BLaER1 (cell line): ENCODE data around the gene CDK6.

Experiments used
- H3K27ac ChIP-seq: shearing (Covaris generic); formaldehyde crosslinking; 2 replicates; pipeline ENCODE4 v1.8.1; 2022
- H3K27me3 ChIP-seq: shearing (Covaris generic); formaldehyde crosslinking; 2 replicates; pipeline ENCODE4 v1.8.1; 2022
- H3K36me3 ChIP-seq: shearing (Covaris generic); formaldehyde crosslinking; 2 replicates; pipeline ENCODE4 v1.8.1; 2022
- H3K4me1 ChIP-seq: shearing (Covaris generic); formaldehyde crosslinking; 2 replicates; pipeline ENCODE4 v1.8.1; 2022
- H3K4me2 ChIP-seq: shearing (Covaris generic); formaldehyde crosslinking; 2 replicates; pipeline ENCODE4 v1.8.1; 2022
- H3K4me3 ChIP-seq: shearing (Covaris generic); formaldehyde crosslinking; 2 replicates; pipeline ENCODE4 v1.8.1; 2022
- H3K9ac ChIP-seq: shearing (Covaris generic); formaldehyde crosslinking; 2 replicates; pipeline ENCODE4 v1.8.1; 2022
- H3K9me3 ChIP-seq: shearing (Covaris generic); formaldehyde crosslinking; 2 replicates; pipeline ENCODE4 v1.8.1; 2022
- H4K20me1 ChIP-seq: shearing (Covaris generic); formaldehyde crosslinking; 2 replicates; pipeline ENCODE4 v1.8.1; 2022
- Cebpa-rat ChIP-seq: shearing (Covaris generic); IDR thresholded peaks from 2 replicates; pipeline ENCODE4 v1.8.1; 2022

The CDK6 gene

GRCh38 chr7:92684274-92684673 is 152.1 kb downstream of the CDK6 start:
- Histone ChIP-seq H3K4me3 (no peak overlapping the region), H3K9ac (no peak overlapping the region), H3K4me2 (peak overlapping the region; percentile 31), H3K27me3 (no peaks in the 10 kb centered on the region), H3K27ac (no peak overlapping the region; the same call in 1 of the 2 replicates), H3K4me1 (peaks cover 24% of the 10 kb centered on the region), H3K36me3 (peaks cover 23% of the 10 kb centered on the region), H3K9me3 (0 out of 2 replicates have a peak, but pooled peaks cover 4% of the 10 kb centered on the region), H4K20me1 (no peaks in the 10 kb centered on the region)
- TF ChIP-seq Cebpa-rat, result no peak

GRCh38 chr7:92682903-92683539 is 153.4 kb downstream of the CDK6 start:
- H3K9me3 ChIP-seq, result peaks cover 4% of the 10 kb centered on the region; the same call in 1 of the 2 replicates
- no peaks in the 10 kb centered on the region for H4K20me1 ChIP-seq
- H3K4me2 ChIP-seq, result no peak overlapping the region
- no peak overlapping the region for H3K27ac ChIP-seq
- no peak overlapping the region for H3K9ac ChIP-seq
- no peak overlapping the region for H3K4me3 ChIP-seq
- peaks cover 17% of the 10 kb centered on the region for H3K36me3 ChIP-seq
- no peaks in the 10 kb centered on the region for H3K27me3 ChIP-seq
- no peak for TF ChIP-seq Cebpa-rat
- peaks cover 36% of the 10 kb centered on the region for H3K4me1 ChIP-seq

GRCh38 chr7:92682330-92682729 is 154.0 kb downstream of the CDK6 start:
- H4K20me1 ChIP-seq, result no peaks in the 10 kb centered on the region
- H3K4me2 ChIP-seq, result no peak overlapping the region
- H3K4me1 ChIP-seq, result peaks cover 36% of the 10 kb centered on the region
- H3K27me3 ChIP-seq, result no peaks in the 10 kb centered on the region
- no peak overlapping the region for H3K4me3 ChIP-seq
- H3K9ac ChIP-seq, result no peak overlapping the region
- H3K9me3 ChIP-seq, result peaks cover 4% of the 10 kb centered on the region; the same call in 1 of the 2 replicates
- TF ChIP-seq Cebpa-rat, result no peak
- 0 out of 2 replicates have a peak overlapping the region, but pooled peaks have one; percentile 11 for H3K27ac ChIP-seq
- H3K36me3 ChIP-seq, result peaks cover 17% of the 10 kb centered on the region

GRCh38 chr7:92681633-92682032 is 154.7 kb downstream of the CDK6 start:
- no peak overlapping the region for H3K27ac ChIP-seq
- H3K4me3 ChIP-seq, result no peak overlapping the region
- H3K4me2 ChIP-seq, result no peak overlapping the region
- peaks cover 36% of the 10 kb centered on the region for H3K4me1 ChIP-seq
- TF ChIP-seq Cebpa-rat, result no peak
- H4K20me1 ChIP-seq, result no peaks in the 10 kb centered on the region
- no peak overlapping the region for H3K9ac ChIP-seq
- no peaks in the 10 kb centered on the region for H3K27me3 ChIP-seq
- H3K36me3 ChIP-seq, result peaks cover 17% of the 10 kb centered on the region
- peaks cover 4% of the 10 kb centered on the region; the same call in 1 of the 2 replicates for H3K9me3 ChIP-seq

DNA sequence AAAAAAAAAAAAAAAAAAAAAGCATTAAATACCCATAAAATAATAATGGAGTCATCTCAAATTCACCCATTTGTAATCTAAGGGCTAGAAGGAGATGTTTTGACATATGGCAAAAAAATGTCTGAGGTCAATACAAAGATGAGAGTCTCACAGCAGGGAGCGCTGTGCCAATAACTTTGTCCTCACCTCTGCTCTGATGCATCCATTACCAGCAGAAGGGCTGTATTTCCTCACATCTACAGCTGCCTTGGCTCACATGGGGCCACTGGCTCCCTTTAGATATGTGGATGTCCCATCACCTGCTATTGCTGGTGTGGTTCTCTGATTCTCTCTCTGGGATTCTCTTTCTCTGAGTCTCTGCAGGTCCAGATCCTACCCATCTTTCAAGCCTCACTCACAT is 155.9 kb downstream of the CDK6 start:
- peaks cover 39% of the 10 kb centered on the region for H3K4me1 ChIP-seq
- no peak for TF ChIP-seq Cebpa-rat
- H3K4me3 ChIP-seq, result no peak overlapping the region
- H3K4me2 ChIP-seq, result no peak overlapping the region
- peaks cover 17% of the 10 kb centered on the region for H3K36me3 ChIP-seq
- no peak overlapping the region for H3K9ac ChIP-seq
- no peak overlapping the region for H3K27ac ChIP-seq
- peaks cover 4% of the 10 kb centered on the region; the same call in 1 of the 2 replicates for H3K9me3 ChIP-seq
- H4K20me1 ChIP-seq, result no peaks in the 10 kb centered on the region
- H3K27me3 ChIP-seq, result no peaks in the 10 kb centered on the region

GRCh38 chr7:92678291-92678920 is 158.0 kb downstream of the CDK6 start:
- H3K36me3 ChIP-seq, result peaks cover 17% of the 10 kb centered on the region
- peaks cover 42% of the 10 kb centered on the region for H3K4me1 ChIP-seq
- peak overlapping the region; percentile 38; the same call in 1 of the 2 replicates for H3K27ac ChIP-seq
- peaks cover 4% of the 10 kb centered on the region; the same call in 1 of the 2 replicates for H3K9me3 ChIP-seq
- H3K9ac ChIP-seq, result no peak overlapping the region
- peak overlapping the region; percentile 42 for H3K4me2 ChIP-seq
- H3K4me3 ChIP-seq, result no peak overlapping the region
- no peaks in the 10 kb centered on the region for H3K27me3 ChIP-seq
- TF ChIP-seq Cebpa-rat, result no peak
- no peaks in the 10 kb centered on the region for H4K20me1 ChIP-seq

DNA sequence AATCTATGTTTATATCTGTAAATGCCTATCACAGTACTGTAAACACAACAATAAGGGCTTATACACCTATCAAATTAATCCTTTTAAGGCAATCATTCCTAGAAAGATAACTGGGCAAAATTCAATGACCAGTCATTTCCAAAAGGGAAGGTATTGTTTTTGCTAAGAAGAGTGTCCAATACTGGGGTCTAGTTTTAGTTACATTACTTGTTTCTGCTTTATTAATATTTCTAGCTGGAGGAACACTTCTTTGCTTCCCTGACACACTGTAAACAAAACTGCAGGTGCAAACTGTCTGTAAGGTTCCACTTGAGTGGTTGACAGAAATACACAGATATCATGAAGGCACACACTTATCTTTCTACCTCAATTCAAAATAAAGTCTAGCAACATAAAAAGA is 162.0 kb downstream of the CDK6 start:
- peak overlapping the region; percentile 83 for H3K27ac ChIP-seq
- H3K9me3 ChIP-seq, result no peaks in the 10 kb centered on the region; the same call in 1 of the 2 replicates
- peak overlapping the region; percentile 56 for H3K4me2 ChIP-seq
- peaks cover 21% of the 10 kb centered on the region for H3K36me3 ChIP-seq
- H3K4me3 ChIP-seq, result no peak overlapping the region
- TF ChIP-seq Cebpa-rat, result no peak
- H3K9ac ChIP-seq, result peak overlapping the region; percentile 56
- peaks cover 45% of the 10 kb centered on the region for H3K4me1 ChIP-seq
- H4K20me1 ChIP-seq, result no peaks in the 10 kb centered on the region
- no peaks in the 10 kb centered on the region for H3K27me3 ChIP-seq

DNA sequence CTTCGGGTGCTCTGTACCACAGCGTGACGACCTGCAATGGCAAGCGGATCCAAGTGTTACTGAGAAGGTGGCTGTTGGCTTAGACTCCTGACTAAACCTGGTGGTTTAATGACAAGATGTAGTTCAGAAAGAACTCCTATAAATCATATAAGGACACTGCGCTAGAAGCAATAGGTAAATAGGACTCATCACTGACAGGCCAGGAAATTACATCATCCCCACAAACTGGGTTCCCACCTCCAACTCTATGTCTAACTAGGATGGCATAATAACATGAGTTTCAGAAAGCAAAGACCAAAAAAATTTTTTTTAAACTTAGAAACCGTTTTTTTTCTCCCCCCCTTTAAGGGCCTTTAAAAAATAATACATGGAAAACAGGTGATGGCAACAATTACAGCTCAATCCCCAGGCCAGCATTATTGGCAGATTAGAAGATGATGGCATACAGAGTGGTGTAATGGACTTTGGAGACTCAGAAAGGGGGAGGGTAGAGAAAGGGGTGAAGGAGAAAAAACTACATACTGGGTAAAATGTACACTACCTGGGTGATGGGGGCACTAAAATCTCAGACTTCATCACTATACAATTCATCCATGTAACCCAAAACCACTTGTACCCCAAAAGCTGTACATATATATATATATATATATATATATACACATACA is 164.7 kb downstream of the CDK6 start:
- no peaks in the 10 kb centered on the region for H3K9me3 ChIP-seq
- H3K4me3 ChIP-seq, result no peak overlapping the region
- no peak overlapping the region for H3K27ac ChIP-seq
- no peak overlapping the region for H3K9ac ChIP-seq
- no peak overlapping the region for H3K4me2 ChIP-seq
- H3K27me3 ChIP-seq, result no peaks in the 10 kb centered on the region
- H3K36me3 ChIP-seq, result peaks cover 43% of the 10 kb centered on the region
- H3K4me1 ChIP-seq, result peaks cover 32% of the 10 kb centered on the region
- no peaks in the 10 kb centered on the region for H4K20me1 ChIP-seq
- TF ChIP-seq Cebpa-rat, result no peak

- Histone ChIP-seq H3K4me3 (no peak overlapping the region), H3K9me3 (no peaks in the 10 kb centered on the region), H3K36me3 (peaks cover 51% of the 10 kb centered on the region), H4K20me1 (no peaks in the 10 kb centered on the region), H3K9ac (no peak overlapping the region), H3K4me2 (no peak overlapping the region), H3K27ac (no peak overlapping the region), H3K27me3 (no peaks in the 10 kb centered on the region), H3K4me1 (peaks cover 28% of the 10 kb centered on the region)
- TF ChIP-seq Cebpa-rat, result no peak
These were observed 166.0 kb downstream of the CDK6 start for GRCh38 chr7:92670204-92670851.
